GM18858 (cell line): ENCODE measurements around the gene EIF4E3.

Source experiments
- ATAC-seq: cut with Tn5 transposase; IDR thresholded peaks from one replicate; pipeline ENCODE4 v1.9.1; 2021; ENCODE audit not compliant: unreplicated experiment

Gene EIF4E3

DNA sequence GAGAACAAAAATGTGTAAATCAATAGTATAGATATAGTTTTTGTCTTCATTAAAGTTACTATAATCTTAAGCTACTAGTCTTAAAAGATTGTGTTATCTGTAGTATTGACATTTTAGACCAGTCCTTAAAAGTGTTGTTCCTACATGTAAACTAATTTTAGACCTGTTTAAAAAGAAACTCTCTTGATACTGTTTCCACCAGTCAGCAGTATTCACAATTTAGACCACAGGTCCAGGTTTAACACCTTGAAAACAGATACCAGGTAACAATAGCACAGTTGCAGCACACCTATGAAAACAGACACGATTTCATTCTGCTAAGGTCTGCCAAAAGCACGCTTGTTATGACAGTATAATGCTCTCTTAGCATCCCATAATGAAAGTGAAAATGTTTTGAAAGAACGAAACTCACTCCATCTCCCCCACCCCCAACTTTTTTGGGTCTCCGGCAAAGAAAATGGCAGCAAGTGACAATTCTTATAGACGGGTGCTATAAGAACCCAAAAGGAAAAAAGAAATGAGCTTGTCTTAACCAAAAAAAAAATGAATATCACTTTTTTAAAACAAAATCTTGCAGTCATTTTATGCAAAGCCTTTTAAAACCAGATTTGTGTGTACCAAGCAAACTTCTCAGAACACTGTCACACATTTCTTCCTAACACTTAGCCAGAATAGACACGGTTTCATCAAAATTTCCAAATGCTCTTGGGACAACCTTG, 1.6 kb downstream of the EIF4E3 start:
- ATAC-seq: peak; percentile 48

DNA sequence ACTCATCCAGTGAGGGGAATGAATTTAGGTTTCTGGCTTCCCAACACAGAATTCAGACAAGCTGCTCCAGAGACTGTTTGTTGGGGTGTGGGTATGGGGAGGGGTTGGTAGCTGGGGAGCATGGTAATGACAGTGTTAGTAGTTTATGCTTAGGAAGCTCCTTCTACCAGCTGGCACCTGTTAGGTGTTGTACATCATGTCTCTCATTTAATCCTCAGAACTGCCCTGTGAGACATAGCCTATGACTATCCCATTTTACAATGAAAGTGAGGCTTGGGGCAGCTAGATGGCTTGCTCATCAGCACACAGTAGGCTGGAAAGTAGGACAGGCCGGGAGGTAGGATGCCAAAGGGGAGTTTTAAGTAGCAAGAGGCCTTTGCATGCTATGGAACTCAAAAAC, 2.5 kb downstream of the EIF4E3 start:
- no peak for ATAC-seq

DNA sequence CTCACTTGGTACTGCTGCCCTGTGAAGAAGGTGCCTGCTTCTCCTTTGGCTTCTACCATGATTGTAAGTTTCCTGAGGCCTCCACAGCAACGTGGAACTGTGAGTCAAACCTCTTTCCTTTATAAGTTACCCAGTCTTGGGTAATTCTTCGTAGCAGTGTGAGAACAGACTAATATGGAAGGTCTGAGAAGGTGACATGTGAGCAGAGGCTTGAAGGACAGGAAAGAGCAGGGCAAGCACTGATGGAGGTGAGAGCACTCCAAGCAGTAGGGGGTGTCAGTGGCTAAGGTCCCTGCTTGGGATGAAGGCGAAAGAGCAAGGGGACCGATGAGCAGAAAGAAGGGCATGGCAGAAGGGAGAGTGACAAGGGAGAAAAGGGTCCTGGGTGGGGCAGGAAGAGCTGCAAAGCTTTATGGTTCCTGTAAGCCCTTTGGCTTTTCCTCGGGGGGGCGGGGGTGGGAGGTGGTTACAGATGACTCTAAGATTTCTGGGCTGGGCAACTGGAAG, 3.5 kb downstream of the EIF4E3 start:
- ATAC-seq: no peak

DNA sequence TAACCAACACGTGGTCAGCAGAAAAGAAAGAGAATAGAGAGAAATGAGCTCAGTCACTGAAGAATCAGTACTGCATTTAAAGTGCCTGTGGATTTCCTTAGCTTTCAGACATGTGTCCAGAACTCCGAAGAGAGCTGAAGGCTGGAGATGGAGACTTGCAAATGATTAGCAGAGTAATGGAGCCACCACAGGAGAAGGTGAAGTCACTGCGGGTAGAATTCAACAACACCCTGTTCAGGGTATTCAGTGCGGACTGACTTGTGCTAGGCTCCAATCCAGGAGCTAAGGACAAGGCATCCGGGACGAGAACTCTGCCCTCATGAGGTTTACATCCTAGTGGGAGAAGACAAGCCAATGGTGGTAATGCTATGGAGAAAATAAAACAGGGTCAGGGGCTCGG, 4.2 kb downstream of the EIF4E3 start:
- ATAC-seq: no peak

DNA sequence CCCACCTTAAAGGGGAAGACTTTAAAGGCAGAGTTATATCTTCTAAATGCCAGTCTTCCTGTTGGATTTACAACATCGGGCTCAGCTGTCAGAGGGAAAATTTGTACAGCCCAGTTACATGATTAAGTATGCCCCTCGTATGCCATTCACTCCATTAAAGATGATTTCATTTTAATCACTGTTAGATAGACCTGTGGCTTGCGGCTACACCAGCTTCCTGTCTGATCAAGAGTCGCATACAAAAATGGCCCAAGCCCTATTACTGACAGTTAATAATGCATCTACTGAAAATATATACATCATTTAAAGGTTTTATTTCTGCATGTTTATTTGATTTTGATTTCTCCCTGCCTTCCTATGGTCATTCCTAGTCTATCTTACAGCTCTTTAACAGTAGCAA, 7.1 kb downstream of the EIF4E3 start:
- no peak for ATAC-seq

DNA sequence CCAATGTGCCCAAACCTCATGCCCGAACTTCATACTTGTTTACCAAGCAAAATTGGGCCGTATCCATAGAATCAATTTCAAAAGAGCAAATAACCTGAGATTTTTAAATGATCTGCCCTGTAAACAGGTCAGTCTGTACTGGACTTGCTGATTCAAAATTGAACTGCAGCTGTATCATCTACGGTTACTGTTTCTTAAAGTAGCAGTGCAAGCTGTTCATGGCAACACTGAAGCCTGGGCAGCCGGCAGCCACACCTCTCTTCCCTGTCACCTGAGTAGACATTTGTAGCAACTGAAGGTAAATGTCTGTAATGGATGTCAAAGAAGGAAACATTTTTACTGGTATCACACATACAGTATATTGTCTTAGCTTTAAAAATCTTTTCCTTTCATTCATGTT, 10.6 kb downstream of the EIF4E3 start:
- ATAC-seq: no peak

DNA sequence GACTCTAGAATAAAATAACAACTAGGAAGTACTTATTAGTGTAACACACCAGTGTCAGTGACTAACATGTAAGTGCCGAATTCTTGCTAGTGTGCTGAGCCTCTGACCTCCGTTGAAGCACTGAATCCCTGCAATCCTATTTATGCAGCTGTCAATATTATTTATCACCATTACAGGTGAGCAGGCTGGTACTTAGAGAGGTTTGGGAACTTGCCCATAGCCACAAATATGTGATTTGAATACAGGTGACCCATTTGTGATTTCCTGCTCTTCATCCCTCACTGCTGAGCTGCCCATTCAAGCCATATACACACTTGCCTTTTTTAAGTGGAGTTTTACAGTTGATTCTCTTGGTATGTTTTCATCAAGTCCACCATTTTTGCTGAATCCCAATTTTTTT, 12.2 kb downstream of the EIF4E3 start:
- ATAC-seq: no peak

DNA sequence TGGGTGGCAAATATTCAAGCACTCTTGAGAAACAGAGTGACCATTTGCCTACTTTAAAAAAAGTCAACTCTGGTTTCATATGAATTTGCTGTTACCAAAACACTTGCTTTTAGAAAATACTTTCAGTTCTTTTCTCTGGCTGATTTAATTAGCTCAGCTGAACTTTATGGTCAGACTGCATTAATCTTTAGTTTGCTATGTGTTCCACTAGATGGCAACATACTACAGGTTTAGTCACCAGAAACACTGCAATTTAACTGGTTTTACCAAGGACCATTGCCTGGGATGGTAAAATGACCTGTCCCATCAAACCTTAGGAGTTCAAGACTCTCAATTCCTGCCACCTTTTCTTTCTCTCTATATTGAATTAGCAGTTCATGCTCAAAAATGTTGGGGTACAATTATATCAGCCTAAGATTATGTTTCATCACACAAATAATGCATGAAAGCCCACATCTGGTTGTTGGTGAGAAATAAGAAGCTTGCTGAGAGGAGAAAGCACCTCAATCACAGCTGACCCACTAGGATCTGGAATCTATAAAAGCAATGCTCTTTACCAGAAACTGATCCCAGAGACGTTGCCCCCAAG, 14.2 kb downstream of the EIF4E3 start:
- ATAC-seq: peak; percentile 74

DNA sequence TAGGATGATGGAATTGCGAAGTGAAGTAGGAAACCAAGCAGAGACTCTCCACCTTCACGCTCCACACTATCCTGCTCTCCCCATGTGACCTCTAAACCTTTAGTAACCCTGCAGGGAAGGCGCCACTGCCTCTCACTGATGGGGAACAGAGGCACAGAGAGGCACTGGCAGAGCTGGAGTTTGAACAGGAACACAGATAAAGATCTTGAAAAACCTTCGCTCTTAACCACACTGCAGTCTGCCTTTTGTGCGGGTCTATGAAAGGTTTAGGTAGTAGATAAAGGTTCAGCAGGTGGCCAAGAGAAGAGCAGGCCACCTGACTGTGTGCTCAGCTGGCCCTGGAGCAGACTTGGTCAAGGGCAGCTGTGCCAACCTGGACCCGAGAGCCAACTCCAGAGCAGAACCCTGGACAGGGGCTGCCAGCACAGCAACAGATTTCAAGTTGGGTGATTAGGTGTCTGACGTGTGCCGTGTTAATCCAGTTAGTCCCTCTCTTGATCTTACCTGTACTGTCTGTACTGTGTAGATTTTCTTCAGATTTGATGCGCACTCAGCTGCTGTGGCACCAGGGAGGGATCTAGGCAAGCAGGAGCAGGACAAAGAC, 15.2 kb downstream of the EIF4E3 start:
- ATAC-seq: no peak

DNA sequence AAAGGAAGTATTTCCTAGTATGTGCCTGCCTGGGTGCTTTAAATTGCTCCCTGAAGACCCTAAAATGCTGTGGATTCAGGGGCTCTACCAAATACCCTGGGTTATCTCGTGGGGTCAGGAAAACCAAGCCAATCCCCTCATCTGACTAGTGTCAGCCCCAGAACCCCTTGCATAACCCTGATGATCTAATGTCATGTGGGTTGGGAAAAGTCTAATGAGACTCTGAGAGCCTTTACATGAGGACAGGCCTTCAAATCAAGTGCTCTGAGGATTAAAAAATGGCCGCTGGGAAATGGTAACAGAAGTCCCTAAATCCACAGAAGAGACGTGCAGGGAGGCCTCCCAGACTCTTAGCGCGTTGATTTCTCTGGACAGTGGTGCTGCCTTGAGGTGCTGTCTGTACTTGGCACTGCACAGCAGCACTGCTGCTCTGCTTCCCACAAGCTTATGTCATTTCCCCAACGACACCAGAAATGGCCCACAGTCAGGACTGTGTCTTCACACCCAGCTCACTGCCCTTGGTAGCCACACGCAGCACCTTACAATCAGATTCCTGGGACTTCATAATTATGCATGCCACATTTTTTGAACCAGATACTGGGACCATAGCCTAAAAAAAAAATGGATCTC, 16.6 kb downstream of the EIF4E3 start:
- ATAC-seq: no peak

DNA sequence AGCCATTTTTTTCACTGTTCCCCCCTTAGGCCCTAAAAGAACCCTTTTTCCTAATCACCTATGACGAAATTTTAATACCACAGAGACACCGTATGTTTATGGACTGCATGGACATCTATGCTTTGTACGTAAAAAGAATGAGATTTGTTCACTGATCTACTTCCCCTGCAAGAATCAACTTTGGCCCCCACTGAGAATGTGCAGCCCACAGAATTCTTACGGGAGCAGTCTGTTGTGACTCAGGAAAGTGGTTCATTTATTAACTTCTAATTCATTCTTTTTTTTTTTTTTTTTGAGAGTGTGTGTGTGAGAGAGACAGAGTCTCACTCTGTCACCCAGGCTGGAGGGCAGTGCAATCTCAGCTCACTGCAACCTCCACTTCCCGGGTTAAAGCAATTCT, 17.6 kb downstream of the EIF4E3 start:
- ATAC-seq: no peak

DNA sequence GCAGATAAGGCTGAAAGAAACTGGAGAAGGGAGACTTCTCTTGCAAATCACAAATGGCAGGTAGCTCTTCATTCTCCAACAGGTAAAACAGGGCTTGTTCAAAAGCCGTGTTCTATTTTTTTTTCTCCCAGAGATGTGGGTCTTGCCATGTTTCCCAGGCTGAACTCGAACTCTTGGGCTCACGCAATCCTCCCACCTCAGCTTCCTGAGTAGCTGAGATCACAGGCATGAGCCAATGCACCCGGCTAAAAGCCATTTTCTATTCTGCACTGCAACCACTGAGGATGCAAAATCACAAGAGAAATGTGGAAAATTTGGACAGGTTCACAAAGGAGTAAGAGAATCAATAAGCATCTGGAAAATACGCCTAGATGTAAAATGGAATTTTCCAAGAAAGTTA, 19.5 kb downstream of the EIF4E3 start:
- no peak for ATAC-seq

DNA sequence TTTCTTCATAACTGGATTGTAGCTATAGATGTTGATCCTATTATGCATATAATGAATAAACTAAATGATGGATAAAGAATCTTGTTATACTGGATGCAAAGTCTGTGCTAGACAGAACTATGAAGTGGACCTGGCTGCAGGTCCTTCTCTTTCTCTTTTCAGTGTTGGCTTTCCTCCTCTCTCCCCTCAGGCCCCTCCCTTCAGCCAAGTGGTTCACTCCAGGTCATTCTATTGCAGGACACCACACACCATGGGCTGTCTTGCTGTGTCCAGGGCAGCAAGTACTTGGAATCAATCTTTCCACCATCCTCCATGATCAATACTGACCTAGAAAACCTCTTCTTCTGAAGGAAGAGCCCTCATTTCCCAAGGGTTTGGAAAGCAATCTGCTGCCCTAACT, 20.3 kb downstream of the EIF4E3 start:
- ATAC-seq: no peak

DNA sequence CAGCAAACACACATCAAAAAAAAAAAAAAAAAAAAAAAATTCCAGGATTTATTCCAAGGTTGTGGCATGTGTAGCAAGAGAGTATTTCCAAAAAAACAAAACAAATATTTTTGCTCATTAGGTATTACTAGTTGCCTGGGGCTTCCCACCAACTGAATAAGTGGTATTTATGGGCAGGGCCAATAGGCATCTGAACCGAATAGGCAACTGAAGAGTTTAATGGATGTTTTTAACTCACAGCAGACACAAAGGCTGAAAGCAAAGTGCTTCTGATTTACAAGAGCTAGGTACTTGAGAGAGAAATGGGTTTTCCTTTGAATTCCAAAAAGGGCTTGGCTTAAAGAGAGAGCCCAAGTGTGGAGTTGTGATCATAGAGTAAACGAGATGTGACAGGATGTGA, 21.4 kb downstream of the EIF4E3 start:
- no peak for ATAC-seq

DNA sequence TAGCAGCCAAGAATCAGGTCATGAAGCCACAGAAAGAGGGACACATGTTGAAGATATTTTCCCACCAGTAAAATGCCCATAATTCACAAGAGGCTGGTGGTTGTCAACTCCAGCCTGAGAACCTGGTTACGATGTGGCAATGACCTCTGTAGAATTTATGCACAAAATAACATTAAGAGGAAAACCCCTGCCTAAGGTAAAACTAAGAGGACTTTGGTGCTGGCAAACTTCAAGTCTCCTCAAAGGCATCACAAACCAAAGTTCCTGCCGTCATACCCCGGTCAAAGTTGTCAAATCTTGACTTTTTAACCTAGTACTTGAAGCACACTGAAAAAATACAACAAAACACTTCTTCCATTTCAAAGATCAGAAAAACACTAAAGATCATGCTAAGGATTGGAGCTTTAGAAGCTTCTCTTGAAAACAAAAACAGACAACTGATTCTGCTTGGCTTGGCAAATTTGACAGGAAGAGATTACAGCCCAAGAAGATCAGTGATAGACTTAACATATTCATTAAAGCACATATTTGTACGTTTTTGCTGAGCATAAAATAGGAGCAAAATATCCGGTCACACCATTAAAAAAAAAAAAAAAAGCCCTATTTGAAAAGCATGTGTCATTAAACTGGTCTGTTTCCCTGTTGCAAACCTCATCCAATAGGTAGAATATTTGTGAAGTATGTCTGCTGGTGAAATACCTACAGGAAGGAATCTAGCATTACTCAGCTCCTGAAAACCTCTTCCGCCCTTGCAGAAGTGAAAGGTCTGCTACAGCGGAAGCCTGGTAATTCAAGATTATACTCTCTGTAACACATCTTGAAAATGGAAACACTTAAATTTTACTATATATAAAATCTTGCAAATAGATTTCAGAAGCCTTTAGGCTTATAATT, 22.8 kb downstream of the EIF4E3 start:
- no peak for ATAC-seq

DNA sequence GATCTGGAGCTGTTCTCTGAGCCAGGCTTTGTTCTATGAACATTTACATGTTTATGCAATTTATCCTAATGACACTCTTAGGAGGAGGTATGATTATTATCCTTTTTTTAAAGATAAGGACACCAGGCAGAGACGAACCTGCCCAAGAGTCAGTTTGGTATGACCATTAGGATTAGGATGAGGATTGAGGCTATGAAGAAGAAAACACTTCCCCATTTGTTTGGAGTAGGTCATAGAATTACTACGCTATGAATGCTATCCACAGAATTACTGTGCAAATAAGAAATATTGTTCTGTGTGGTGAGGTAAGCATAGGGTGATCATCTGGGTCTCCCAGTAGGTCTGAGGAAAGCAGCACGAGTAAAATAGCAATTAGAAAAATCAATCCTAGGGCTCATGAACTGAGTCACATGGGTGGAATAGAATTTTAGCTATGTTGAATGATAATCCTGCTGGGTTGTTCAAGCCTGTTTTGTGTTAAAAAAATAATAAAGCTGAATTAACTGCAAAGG, 23.9 kb downstream of the EIF4E3 start:
- ATAC-seq: no peak

DNA sequence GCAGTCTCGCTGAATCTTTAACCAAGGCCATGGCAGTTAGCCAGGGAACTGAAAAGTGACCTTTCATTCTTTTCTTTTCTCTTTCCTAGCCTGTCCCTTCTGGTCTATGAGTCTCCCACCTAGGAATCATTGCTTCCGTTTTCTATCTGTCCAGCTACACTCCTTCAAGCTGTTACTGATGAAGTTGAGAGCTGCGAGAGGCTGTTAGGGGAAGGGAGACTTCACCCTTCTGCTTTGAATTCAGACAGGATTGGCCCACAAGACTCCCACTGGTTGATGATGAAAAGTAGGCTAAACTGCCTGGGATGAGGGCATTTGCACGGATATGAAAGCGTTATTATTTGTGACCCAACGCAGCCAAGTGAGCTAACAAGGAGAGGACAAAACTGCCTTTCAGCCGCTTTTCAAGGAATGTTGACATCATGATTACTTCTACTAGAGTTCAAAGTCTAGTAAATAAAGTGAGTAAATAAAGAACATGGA, 30.2 kb downstream of the EIF4E3 start:
- ATAC-seq: no peak

DNA sequence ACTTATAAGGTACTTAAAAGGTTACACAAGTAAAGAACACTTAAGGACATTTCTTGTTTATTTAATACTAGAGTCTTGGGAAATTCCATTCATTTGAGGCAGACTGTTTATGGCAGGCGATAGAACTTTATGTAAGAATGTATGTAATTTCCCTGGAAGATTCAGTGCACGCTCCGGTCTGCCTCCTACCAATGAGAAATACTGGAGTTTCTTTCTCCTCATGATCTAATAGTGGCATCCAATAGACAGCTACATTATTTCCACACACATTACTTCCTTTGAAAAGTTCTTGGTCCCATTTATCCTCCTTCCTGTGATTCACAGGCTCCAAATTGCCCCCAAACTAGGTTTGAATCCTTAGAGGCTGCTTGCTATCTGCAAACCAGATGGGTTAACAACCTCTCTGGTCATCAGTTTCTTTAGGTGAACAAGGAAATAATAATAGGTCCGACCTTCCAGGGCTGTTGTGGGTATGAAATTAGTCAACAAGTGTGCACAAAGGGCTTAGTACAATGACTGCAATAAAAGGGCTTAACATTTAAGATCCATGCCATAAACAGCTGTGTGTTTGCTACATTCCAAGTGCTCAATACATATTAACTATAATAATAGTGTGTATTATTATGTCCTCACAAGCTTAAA, 30.7 kb downstream of the EIF4E3 start:
- ATAC-seq: no peak

DNA sequence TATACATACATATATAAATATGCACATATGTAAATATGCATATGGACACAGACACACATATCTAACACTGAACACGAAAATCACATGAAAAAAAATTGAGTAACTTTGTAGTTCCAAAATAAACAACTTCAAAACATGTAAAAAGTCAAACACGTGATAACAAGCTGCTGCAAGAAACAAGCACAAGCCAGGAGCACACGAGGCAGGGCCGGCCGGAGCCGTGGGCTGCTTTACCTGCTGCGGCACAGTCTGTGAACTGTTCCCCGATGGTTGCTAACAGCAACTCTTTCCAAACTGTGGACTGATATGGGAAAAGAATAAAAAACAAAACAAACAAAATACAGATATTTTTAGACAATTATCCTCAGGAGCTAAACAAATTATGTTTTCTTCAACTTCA, 31.6 kb downstream of the EIF4E3 start:
- no peak for ATAC-seq

DNA sequence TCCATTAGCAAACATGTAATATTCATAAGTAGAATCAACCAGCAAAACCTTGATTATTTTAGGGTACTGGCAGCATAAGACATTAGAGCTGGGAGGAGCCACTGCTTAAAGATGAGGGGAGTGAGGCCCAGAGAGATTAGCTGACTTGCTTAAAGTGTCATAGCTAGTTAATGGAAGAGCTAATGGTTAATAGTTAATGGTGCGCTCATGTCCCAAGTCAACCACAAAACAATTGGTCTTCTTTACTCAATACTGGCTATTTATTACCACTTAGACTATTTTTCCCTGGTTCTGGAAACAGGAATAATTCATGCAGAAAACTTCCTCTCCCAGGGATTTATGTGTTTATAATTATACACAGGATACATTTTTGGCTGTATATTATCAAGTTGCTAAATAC, 33.1 kb downstream of the EIF4E3 start:
- ATAC-seq: no peak
